SK-N-SH treated with all-trans-retinoic acid at 6 μM for 48 hours (cell line): ENCODE results near the gene MKNK2.

Experiments used
- ATAC-seq: fragments of 200-7000 bp; cut with Tn5 transposase; 3 replicates; pipeline ENCODE4 v1.9.1; 2020; ENCODE audit warnings: mild to moderate bottlenecking, moderate library complexity
- ARNTL ChIP-seq: fragments of 450-650 bp; formaldehyde crosslinking; IDR thresholded peaks from 2 replicates; pipeline ENCODE4 v1.5.0; 2020; ENCODE audit warnings: low read depth, mild to moderate bottlenecking, moderate library complexity, borderline replicate concordance
- BACH2 ChIP-seq: fragments of 250-450 bp; sonication (Bioruptor Pico); IDR thresholded peaks from 2 replicates; pipeline ENCODE4 v1.9.0; 2021; ENCODE audit warnings: mild to moderate bottlenecking, borderline replicate concordance
- CREB5 ChIP-seq: fragments of 250-450 bp; sonication (Bioruptor Pico); IDR thresholded peaks from 2 replicates; pipeline ENCODE4 v1.5.1; 2020; ENCODE audit warnings: low read depth, mild to moderate bottlenecking, moderate library complexity
- CSDC2 ChIP-seq: fragments of 250-450 bp; sonication (Bioruptor Pico); IDR thresholded peaks from 2 replicates; pipeline ENCODE4 v1.5.0; 2020; ENCODE audit warnings: mild to moderate bottlenecking, moderate library complexity
- CSRNP3 ChIP-seq: fragments of 250-450 bp; sonication (Bioruptor Pico); IDR thresholded peaks from 2 replicates; pipeline ENCODE4 v1.5.1; 2021; ENCODE audit warnings: mild to moderate bottlenecking, moderate library complexity
- ESRRG ChIP-seq: fragments of 250-450 bp; sonication (Bioruptor Pico); IDR thresholded peaks from 2 replicates; pipeline ENCODE4 v1.6.1; 2021; ENCODE audit warnings: mild to moderate bottlenecking
- GLIS3 ChIP-seq: fragments of 250-450 bp; sonication (Bioruptor Pico); IDR thresholded peaks from 2 replicates; pipeline ENCODE4 v1.5.0; 2020; ENCODE audit warnings: mild to moderate bottlenecking, moderate library complexity
- ISL1 ChIP-seq: fragments of 250-450 bp; sonication (Bioruptor Pico); IDR thresholded peaks from 2 replicates; pipeline ENCODE4 v2.1.2; 2022; ENCODE audit warnings: mild to moderate bottlenecking, moderate library complexity
- OSR1 ChIP-seq: fragments of 250-450 bp; sonication (Bioruptor Pico); IDR thresholded peaks from 2 replicates; pipeline ENCODE4 v1.8.0; 2022; ENCODE audit warnings: moderate library complexity, mild to moderate bottlenecking, inconsistent platforms
- PATZ1 ChIP-seq: fragments of 250-450 bp; sonication (Bioruptor Pico); IDR thresholded peaks from 2 replicates; pipeline ENCODE4 v1.8.0; 2020; ENCODE audit warnings: mild to moderate bottlenecking, moderate library complexity, borderline replicate concordance
- PPARA ChIP-seq: fragments of 250-450 bp; sonication (Bioruptor Pico); IDR thresholded peaks from 2 replicates; pipeline ENCODE4 v1.5.0; 2020; ENCODE audit warnings: mild to moderate bottlenecking, borderline replicate concordance
- RARB ChIP-seq: fragments of 250-450 bp; sonication (Bioruptor Pico); IDR thresholded peaks from 2 replicates; pipeline ENCODE4 v1.8.0; 2021; ENCODE audit warnings: mild to moderate bottlenecking, moderate library complexity
- SNAI2 ChIP-seq: fragments of 250-450 bp; sonication (Bioruptor Pico); IDR thresholded peaks from 2 replicates; pipeline ENCODE4 v1.5.0; 2020; ENCODE audit warnings: mild to moderate bottlenecking, moderate library complexity
- TCF4 ChIP-seq: fragments of 250-450 bp; sonication (Bioruptor Pico); IDR thresholded peaks from 2 replicates; pipeline ENCODE4 v1.8.0; 2021; ENCODE audit warnings: mild to moderate bottlenecking, moderate library complexity, borderline replicate concordance
- TOX ChIP-seq: fragments of 250-450 bp; sonication (Bioruptor Pico); IDR thresholded peaks from 2 replicates; pipeline ENCODE4 v1.8.0; 2021; ENCODE audit warnings: mild to moderate bottlenecking, moderate library complexity, borderline replicate concordance
- TSHZ2 ChIP-seq: fragments of 250-450 bp; sonication (Bioruptor Pico); IDR thresholded peaks from 2 replicates; pipeline ENCODE4 v1.5.0; 2020; ENCODE audit warnings: mild to moderate bottlenecking, moderate library complexity
- ZC3H10 ChIP-seq: fragments of 250-450 bp; sonication (Bioruptor Pico); IDR thresholded peaks from 2 replicates; pipeline ENCODE4 v1.5.1; 2021; ENCODE audit warnings: mild to moderate bottlenecking, moderate library complexity
- ZFP3 ChIP-seq: fragments of 250-450 bp; sonication (Bioruptor Pico); IDR thresholded peaks from 2 replicates; pipeline ENCODE4 v1.5.0; 2020; ENCODE audit warnings: mild to moderate bottlenecking, moderate library complexity
- ZFP30 ChIP-seq: fragments of 450-650 bp; formaldehyde crosslinking; IDR thresholded peaks from 2 replicates; pipeline ENCODE4 v1.5.0; 2022; ENCODE audit warnings: mild to moderate bottlenecking, moderate library complexity
- ZNF565 ChIP-seq: fragments of 450-650 bp; formaldehyde crosslinking; conservative IDR thresholded peaks from 2 replicates; pipeline ENCODE4 v1.5.0; 2020; ENCODE audit warnings: low read depth, mild to moderate bottlenecking, moderate library complexity
- ZNF70 ChIP-seq: fragments of 450-650 bp; formaldehyde crosslinking; IDR thresholded peaks from 2 replicates; pipeline ENCODE4 v1.5.0; 2020; ENCODE audit warnings: mild to moderate bottlenecking, moderate library complexity
- ZNF8 ChIP-seq: fragments of 450-650 bp; formaldehyde crosslinking; IDR thresholded peaks from 2 replicates; pipeline ENCODE4 v1.5.0; 2020; ENCODE audit warnings: mild to moderate bottlenecking, moderate library complexity

The MKNK2 gene

GRCh38 chr19:2033115-2033824 lies 17.8 kb downstream of the MKNK2 start:
- ATAC-seq, result no peak
- TF ChIP-seq RARB (CRISPR knock-in tag) (no peak), GLIS3 (CRISPR knock-in tag) (no peak), OSR1 (no peak), BACH2 (no peak), ZC3H10 (CRISPR knock-in tag) (no peak), TSHZ2 (CRISPR knock-in tag) (no peak), ZFP3 (CRISPR knock-in tag) (no peak), ZFP30 (CRISPR knock-in tag) (no peak), TCF4 (CRISPR knock-in tag) (no peak), SNAI2 (CRISPR knock-in tag) (no peak), ZNF8 (CRISPR knock-in tag) (no peak), ZNF565 (CRISPR knock-in tag) (no peak), CSDC2 (CRISPR knock-in tag) (no peak), ESRRG (CRISPR knock-in tag) (no peak), CREB5 (CRISPR knock-in tag) (no peak), CSRNP3 (CRISPR knock-in tag) (no peak), PPARA (CRISPR knock-in tag) (no peak), ISL1 (CRISPR knock-in tag) (no peak), ARNTL (CRISPR knock-in tag) (no peak)

GRCh38 chr19:2032296-2032941 lies 18.6 kb downstream of the MKNK2 start:
- ATAC-seq, result peak; percentile 87
- peak; percentile 26; the same call in 1 of the 2 replicates for TF ChIP-seq ZFP3 (CRISPR knock-in tag)
- no peak for TF ChIP-seq ZNF8 (CRISPR knock-in tag)
- no peak for TF ChIP-seq ARNTL (CRISPR knock-in tag)
- TF ChIP-seq BACH2, result no peak
- TF ChIP-seq PATZ1 (CRISPR knock-in tag), result peak; percentile 96; the same call in 1 of the 2 replicates
- no peak for TF ChIP-seq TOX

- ATAC-seq, result peak; percentile 63
- no peak for TF ChIP-seq ARNTL (CRISPR knock-in tag)
- no peak for TF ChIP-seq ESRRG (CRISPR knock-in tag)
- no peak for TF ChIP-seq ZNF70
- TF ChIP-seq TCF4 (CRISPR knock-in tag), result no peak
- TF ChIP-seq CSDC2 (CRISPR knock-in tag), result no peak
- TF ChIP-seq, all 23 proteins: peak for 0
Measured at GRCh38 chr19:2027361-2027760, 23.7 kb downstream of the MKNK2 start.
